Measurements from ENCODE around the gene BNIP5. TPM values are rescaled to one million over a fixed set of nuclear protein-coding genes. Genes with fewer than 3 reads are reported as not detected.

The BNIP5 gene
- total RNA-seq, 1 donor from 2014 or later, result not detected

GRCh38 chr6:36301085-36301658 is 35.5 kb downstream of the BNIP5 start:
- intact Hi-C loops (cut with micrococcal nuclease), result no loop called here

- intact Hi-C loops (cut with micrococcal nuclease), result no loop called here
Observed at GRCh38 chr6:36298027-36298426, 38.7 kb downstream of the BNIP5 start.

DNA sequence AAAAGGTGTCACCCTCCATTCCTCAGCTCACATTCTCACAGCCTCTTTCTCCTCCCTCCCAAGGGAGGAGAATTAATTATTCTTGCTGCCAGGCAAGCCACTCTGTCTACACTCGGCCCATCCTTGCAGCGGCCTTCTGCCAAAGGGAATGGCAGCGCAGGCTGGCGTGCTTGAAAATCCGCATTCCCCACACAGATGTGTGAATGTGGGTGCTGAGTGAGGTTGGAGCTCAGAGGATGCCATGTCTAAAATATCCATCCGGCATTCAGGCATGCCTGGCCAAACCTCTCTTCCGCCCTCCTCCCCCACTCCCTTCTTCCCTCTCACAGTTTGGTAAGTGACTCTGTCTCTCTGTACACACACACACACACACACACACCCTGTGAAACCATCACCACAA is 39.2 kb downstream of the BNIP5 start:
- intact Hi-C loops (cut with micrococcal nuclease), result no loop called here

GRCh38 chr6:36297051-36297450 is 39.6 kb downstream of the BNIP5 start:
- intact Hi-C loops (cut with micrococcal nuclease), result no loop called here

DNA sequence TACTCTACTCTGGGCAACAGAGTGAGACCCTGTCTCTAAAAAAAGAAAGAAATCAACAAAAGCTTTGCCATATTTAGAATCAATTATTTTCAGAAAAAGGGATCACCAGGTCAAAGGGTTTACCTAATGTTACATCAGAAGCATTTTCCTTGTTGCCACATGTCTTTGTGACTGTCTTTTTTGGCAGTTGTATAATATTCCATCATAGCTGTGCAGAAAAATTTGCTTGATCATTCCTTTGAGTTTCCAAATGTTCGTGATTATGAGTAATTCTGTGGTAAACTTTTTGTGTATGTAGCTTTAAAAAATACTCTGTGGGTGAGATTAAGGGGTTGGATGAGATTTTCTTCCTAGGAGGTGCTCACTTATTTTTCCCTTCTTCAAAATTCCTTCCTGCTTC is 40.4 kb downstream of the BNIP5 start:
- intact Hi-C loops (cut with micrococcal nuclease), result no loop called here

- intact Hi-C loops (cut with micrococcal nuclease), result no loop called here
Observed at GRCh38 chr6:36292170-36292569, 44.5 kb downstream of the BNIP5 start.

DNA sequence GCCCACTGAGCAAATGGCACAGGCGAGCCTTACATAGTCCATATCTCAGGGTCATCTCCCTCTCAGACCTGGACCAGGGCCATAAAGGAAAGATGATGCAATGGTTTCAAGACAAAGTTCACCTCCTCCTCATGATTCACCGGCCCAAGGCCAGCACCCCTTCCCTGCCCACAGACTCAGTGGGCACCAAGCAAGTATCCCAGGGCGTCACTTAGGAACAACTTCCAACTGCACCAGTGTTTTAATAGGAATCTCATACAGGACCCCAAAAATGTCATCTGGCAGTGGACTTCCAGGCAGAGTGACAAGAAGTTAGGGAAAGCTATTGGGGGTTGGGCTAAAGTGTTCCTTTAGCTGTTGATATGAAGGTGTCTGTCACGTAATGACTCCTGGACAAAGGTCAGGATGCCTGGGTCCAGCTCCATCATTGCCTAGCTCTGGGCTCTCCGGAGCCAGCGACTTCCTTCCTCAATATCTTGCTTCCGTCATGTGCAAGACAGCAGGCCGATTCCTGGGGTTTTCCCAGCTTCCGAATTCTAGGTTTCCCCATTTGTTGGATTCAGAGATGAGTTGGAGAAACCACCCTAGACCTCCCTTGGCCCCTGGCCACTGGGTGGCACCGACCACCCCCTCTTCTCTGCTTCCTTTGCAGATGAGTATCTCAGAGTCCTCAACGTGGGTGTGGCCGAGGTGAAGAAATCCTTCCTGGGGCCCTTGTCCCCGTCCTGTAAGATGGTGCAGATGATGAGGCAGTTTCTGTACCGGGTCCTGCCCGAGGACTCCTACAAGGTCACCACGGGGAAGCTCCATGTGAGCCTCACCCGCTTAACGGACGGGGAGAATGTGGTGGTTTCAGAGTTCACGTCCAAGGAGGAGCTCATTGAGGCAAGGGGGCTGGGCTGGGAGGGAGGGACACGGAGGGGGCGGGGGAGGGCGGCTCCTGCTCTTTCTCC is 45.7 kb downstream of the BNIP5 start:
- intact Hi-C loops (cut with micrococcal nuclease), result no loop called here

GRCh38 chr6:36289281-36289878 is 47.3 kb downstream of the BNIP5 start:
- intact Hi-C loops (cut with micrococcal nuclease), result no loop called here

DNA sequence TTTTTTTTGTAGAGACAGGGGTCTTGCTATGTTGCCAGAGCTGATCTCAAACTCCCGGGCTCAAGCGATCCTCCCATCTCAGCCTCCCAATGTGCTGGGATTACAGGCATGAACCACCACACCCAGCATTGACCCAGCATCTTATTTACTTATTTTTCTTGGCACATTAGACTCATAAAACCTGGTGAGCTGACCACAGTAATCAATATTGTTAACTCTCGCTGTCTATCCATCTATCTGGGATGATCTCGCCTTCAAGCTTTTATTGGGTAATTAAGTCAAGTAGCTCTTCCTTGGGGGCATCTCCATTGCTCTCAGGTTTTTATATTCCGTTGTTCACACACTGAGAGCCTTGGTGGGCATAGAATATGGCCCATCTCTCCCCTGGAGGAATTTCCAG is 49.8 kb downstream of the BNIP5 start:
- intact Hi-C loops (cut with micrococcal nuclease), result no loop called here

GRCh38 chr6:36285797-36286196 is 50.9 kb downstream of the BNIP5 start:
- intact Hi-C loops (cut with micrococcal nuclease), result no loop called here

GRCh38 chr6:36285187-36285671 is 51.5 kb downstream of the BNIP5 start:
- intact Hi-C loops (cut with micrococcal nuclease), result no loop called here

DNA sequence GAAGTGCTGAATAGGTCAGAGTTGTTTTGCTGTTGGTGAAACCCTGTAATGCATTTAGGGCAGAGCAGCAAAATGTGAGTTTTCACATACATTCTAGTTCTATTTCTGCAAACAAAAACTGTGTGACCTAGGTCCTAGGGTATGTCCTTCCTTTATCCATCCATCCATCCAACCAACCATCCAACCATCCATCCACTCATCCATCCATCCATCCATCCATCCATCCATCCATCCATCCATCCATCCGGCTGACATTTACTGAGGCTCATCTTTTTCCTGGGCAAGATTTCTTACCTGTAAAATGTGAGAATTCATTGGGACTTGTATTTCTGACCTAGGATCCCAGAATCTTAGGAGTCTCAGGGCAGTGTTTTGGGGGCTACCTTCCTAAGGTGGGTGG is 52.3 kb downstream of the BNIP5 start:
- intact Hi-C loops (cut with micrococcal nuclease), result no loop called here

DNA sequence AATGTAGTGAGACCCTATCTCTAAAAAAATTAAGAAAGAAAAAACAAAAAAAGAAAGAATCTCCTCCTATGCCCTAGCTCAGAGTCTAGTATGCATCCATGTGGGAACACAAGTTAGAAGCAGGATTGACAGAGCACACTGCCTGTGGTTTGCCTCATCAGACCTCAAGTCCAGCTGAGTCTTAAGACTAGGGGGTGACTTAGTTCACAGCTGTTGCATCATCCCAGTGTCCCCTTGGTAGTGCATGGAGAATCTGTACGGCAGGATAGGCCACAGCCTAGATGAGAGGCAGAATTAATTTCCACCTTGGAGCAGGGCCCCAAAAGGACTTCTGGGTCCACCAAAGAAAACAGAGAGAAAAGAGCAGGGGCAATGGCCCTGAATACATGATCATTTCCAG is 53.1 kb downstream of the BNIP5 start:
- intact Hi-C loops (cut with micrococcal nuclease), result no loop called here

DNA sequence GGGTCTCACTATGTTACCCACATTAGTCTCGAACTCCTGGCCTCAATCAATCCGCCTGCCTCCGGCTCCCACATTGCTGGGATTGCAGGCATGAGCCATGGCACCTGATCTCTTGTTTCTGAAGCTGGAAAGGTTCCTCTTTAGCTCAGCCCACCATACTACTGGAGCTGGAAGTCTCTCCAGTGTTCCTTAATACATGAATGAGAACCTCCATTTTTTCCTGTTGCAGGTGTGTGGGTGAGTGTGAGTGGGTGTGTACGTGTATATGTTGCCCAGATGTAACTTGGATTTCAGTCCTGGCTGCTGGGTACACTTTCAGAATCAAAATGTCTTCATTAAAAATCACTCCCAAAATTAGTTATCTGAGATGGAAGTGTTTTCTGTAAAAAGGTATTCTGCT is 55.7 kb downstream of the BNIP5 start:
- intact Hi-C loops (cut with micrococcal nuclease), result no loop called here

DNA sequence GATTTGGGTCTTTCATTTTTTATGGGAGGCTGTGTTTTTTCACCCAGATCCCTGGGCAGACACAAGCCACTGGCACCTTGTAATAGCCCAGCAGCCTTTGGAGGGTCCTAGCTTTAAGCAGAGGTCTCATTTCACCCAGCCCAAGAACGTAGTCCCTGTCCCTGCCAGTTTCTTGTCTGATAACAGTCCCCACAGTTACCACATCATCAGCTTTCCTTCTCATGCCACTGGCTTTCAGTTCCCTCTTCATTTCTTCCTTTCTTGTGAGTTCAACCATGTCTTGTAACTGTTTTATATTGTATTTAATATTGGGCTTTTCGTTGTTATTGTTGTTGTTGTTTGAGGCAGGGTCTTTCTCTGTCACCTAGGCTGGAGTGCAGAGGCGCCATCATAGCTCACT is 56.2 kb downstream of the BNIP5 start:
- intact Hi-C loops (cut with micrococcal nuclease), result no loop called here

- intact Hi-C loops (cut with micrococcal nuclease), result no loop called here
Observed at GRCh38 chr6:36277946-36278470, 58.7 kb downstream of the BNIP5 start.

- intact Hi-C loops (cut with micrococcal nuclease), result no loop called here
Observed at GRCh38 chr6:36276581-36277536, 59.8 kb downstream of the BNIP5 start.

DNA sequence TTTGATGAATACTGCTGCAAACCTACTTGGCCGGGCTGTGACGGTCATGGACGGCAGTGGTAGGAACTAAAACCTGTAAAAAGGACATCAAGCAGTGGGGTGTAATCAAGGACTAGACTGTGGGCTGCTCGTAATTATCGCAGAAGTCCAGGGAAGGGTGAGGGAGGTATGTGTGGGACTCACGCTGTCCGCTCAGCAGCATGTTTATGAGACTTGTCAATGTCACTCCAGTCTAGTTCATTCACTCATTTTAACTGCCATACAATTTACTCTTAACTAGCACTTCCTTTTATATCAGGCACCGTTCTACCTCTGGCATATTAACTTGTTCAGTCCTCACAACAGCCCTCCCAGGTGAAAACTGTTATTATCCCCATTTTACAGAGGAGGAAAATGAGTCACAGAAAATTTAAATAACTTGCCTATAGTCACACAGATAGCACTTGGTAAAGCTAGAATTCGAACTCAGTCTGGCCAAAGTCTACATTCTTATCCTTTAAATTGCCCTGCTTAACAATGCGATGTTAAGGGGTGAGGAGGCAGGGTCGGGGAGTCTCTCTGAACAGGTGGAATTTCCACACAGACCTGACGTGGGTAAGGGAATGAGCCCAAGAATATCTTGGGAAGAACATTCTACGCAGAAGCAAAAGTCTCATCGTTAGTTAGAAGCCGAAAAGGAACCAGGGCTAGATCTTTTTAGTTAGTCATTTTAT is 62.7 kb downstream of the BNIP5 start:
- intact Hi-C loops (cut with micrococcal nuclease), result no loop called here

GRCh38 chr6:36273067-36273466 is 63.6 kb downstream of the BNIP5 start:
- intact Hi-C loops (cut with micrococcal nuclease), result no loop called here

- intact Hi-C loops (cut with micrococcal nuclease), result no loop called here
Observed at GRCh38 chr6:36272234-36272633, 64.5 kb downstream of the BNIP5 start.
